GM12874 (cell line): ENCODE data around the gene OR7G3.

ENCODE experiments used
- CTCF ChIP-seq: IDR thresholded peaks from 2 replicates; pipeline ENCODE4 v1.5.1; 2011; ENCODE audit warnings: low read depth, mild to moderate bottlenecking, control low read depth, low read length, moderate library complexity; ENCODE audit not compliant: insufficient read depth

The OR7G3 gene

GRCh38 chr19:9140159-9140874 lies 13.6 kb upstream of the OR7G3 start, which contains the start of gene ZNF317:
TSS of gene ZNF317 (plus strand) at chr19:9140397. CDS start at chr19:9156017, 15,620 bp downstream.
- TF ChIP-seq CTCF: no peak

- no peak for TF ChIP-seq CTCF
Observed at GRCh38 chr19:9139609-9140158, 12.9 kb upstream of the OR7G3 start.

- TF ChIP-seq CTCF: no peak
Observed at GRCh38 chr19:9132422-9132821, 5.7 kb upstream of the OR7G3 start.

- no peak for TF ChIP-seq CTCF
Observed at GRCh38 chr19:9130965-9131364, 4.2 kb upstream of the OR7G3 start.

- TF ChIP-seq CTCF: no peak
Observed at GRCh38 chr19:9128171-9128570, 1.4 kb upstream of the OR7G3 start.

- no peak for TF ChIP-seq CTCF
Observed at GRCh38 chr19:9116547-9116946, 10.2 kb downstream of the OR7G3 start.

- no peak for TF ChIP-seq CTCF
Observed at GRCh38 chr19:9115307-9115813, 11.4 kb downstream of the OR7G3 start, which contains the start of gene OR7G1. TSS of gene OR7G1 (minus strand) at chr19:9115763. CDS start at chr19:9115763, 0 bp downstream.
